Skeletal muscle tissue (tissue), 4 donors: ENCODE measurements around the gene ASXL1. TPM values are rescaled to one million over a fixed set of nuclear protein-coding genes. Genes with fewer than 3 reads are reported as not detected.

Experiments
- H3K27ac ChIP-seq: one replicate; pipeline ENCODE4 v1.7.0; 2013; ENCODE audit warnings: mild to moderate bottlenecking, low read depth, low read length, inconsistent platforms
- H3K27me3 ChIP-seq, 3 donors: one replicate each; pipeline ENCODE4 v1.7.0; 2013; ENCODE audit warnings: low read length in 3 of 3; ENCODE audit not compliant: control insufficient read depth in 3 of 3, insufficient read depth in 3 of 3
- H3K36me3 ChIP-seq, 3 donors: one replicate each; pipeline ENCODE4 v1.7.0; 2013; ENCODE audit warnings: low read length in 3 of 3; ENCODE audit not compliant: control insufficient read depth in 3 of 3, insufficient read depth in 3 of 3
- H3K4me1 ChIP-seq, 3 donors: one replicate each; pipeline ENCODE4 v1.7.0; 2013; ENCODE audit warnings: low read length in 3 of 3, mild to moderate bottlenecking in 3 of 3; ENCODE audit not compliant: control insufficient read depth in 3 of 3, insufficient read depth in 3 of 3
- H3K4me3 ChIP-seq, 3 donors: one replicate each; pipeline ENCODE4 v1.7.0; 2013; ENCODE audit warnings: low read length in 3 of 3
- H3K9ac ChIP-seq, 3 donors: one replicate each; pipeline ENCODE4 v1.7.0; 2013; ENCODE audit warnings: low read length in 3 of 3, mild to moderate bottlenecking in 3 of 3, moderate library complexity in 2 of 3, low read depth in 1 of 3
- H3K9me3 ChIP-seq, 3 donors: one replicate each; pipeline ENCODE4 v1.7.0; 2013; ENCODE audit warnings: low read length in 3 of 3; ENCODE audit not compliant: control insufficient read depth in 3 of 3
- total RNA-seq: library from RNA; depleted of rRNA; stranded (reverse); fragments of >200 nt; gene quantifications from one replicate; pipeline ENCODE4 v1.2.3, GENCODE V29; 2014
- donor health status: Osteomylitis.

ASXL1 gene
- total RNA-seq, 1 donor from 2014 or later = 86.1 TPM

- Histone ChIP-seq H3K36me3 (peaks cover 70 to 87% (median 74%) of the 10 kb centered on the region in 3 donors), H3K27me3 (no peaks in the 10 kb centered on the region), H3K4me3 (no peak overlapping the region), H3K9ac (no peak overlapping the region), H3K9me3 (no peaks in the 10 kb centered on the region), H3K4me1 (peaks cover 7 to 8% (median 7%) of the 10 kb centered on the region in 3 donors), H3K27ac (no peak overlapping the region)
Measured at GRCh38 chr20:32436142-32436861, 78.2 kb downstream of the ASXL1 start.

GRCh38 chr20:32436968-32437367, 78.8 kb downstream of the ASXL1 start:
- Histone ChIP-seq H3K27me3 (no peaks in the 10 kb centered on the region), H3K9me3 (no peaks in the 10 kb centered on the region), H3K9ac (no peak overlapping the region), H3K36me3 (peaks cover 64 to 80% (median 70%) of the 10 kb centered on the region in 3 donors), H3K27ac (no peak overlapping the region), H3K4me1 (peaks cover 7 to 8% (median 7%) of the 10 kb centered on the region in 3 donors), H3K4me3 (no peak overlapping the region)

GRCh38 chr20:32437391-32438074, 79.4 kb downstream of the ASXL1 start:
- Histone ChIP-seq H3K27me3 (no peaks in the 10 kb centered on the region), H3K4me3 (no peak overlapping the region), H3K9ac (no peak overlapping the region), H3K27ac (no peak overlapping the region), H3K9me3 (no peaks in the 10 kb centered on the region), H3K4me1 (peaks cover 7 to 8% (median 7%) of the 10 kb centered on the region in 3 donors), H3K36me3 (peaks cover 61 to 75% (median 65%) of the 10 kb centered on the region in 3 donors)

- H3K4me1 ChIP-seq = peaks cover 2 to 8% (median 7%) of the 10 kb centered on the region in 3 donors
- H3K27ac ChIP-seq = no peak overlapping the region
- no peak overlapping the region for H3K9ac ChIP-seq
- no peak overlapping the region for H3K4me3 ChIP-seq
- no peaks in the 10 kb centered on the region for H3K27me3 ChIP-seq
- H3K9me3 ChIP-seq = no peaks in the 10 kb centered on the region
- H3K36me3 ChIP-seq = peaks cover 53 to 72% (median 62%) of the 10 kb centered on the region in 3 donors
Measured at GRCh38 chr20:32438331-32438858, 80.3 kb downstream of the ASXL1 start.

GRCh38 chr20:32439132-32439829, 81.2 kb downstream of the ASXL1 start:
- Histone ChIP-seq H3K27ac (no peak overlapping the region), H3K9me3 (no peaks in the 10 kb centered on the region), H3K36me3 (peaks cover 47 to 63% (median 55%) of the 10 kb centered on the region in 3 donors), H3K9ac (no peak overlapping the region), H3K4me3 (no peak overlapping the region), H3K4me1 (peaks cover 0 to 8% (median 7%) of the 10 kb centered on the region in 3 donors), H3K27me3 (no peaks in the 10 kb centered on the region)

- Histone ChIP-seq H3K36me3 (peaks cover 39 to 54% (median 46%) of the 10 kb centered on the region in 3 donors), H3K27ac (no peak overlapping the region), H3K4me1 (peaks cover 0 to 8% (median 7%) of the 10 kb centered on the region in 3 donors), H3K9ac (no peak overlapping the region), H3K4me3 (no peak overlapping the region), H3K9me3 (no peaks in the 10 kb centered on the region), H3K27me3 (no peaks in the 10 kb centered on the region)
Measured at GRCh38 chr20:32440069-32440757, 82.1 kb downstream of the ASXL1 start.

GRCh38 chr20:32440758-32441078, 82.6 kb downstream of the ASXL1 start:
- Histone ChIP-seq H3K4me1 (peaks cover 0 to 10% (median 10%) of the 10 kb centered on the region in 3 donors), H3K27me3 (no peaks in the 10 kb centered on the region), H3K9ac (no peak overlapping the region), H3K9me3 (no peaks in the 10 kb centered on the region), H3K27ac (no peak overlapping the region), H3K4me3 (no peak overlapping the region), H3K36me3 (peaks cover 34 to 49% (median 41%) of the 10 kb centered on the region in 3 donors)

GRCh38 chr20:32441638-32442037, 83.5 kb downstream of the ASXL1 start:
- Histone ChIP-seq H3K9me3 (no peaks in the 10 kb centered on the region), H3K27ac (no peak overlapping the region), H3K4me3 (no peak overlapping the region), H3K36me3 (peaks cover 28 to 40% (median 33%) of the 10 kb centered on the region in 3 donors), H3K9ac (no peak overlapping the region), H3K27me3 (no peaks in the 10 kb centered on the region), H3K4me1 (peaks cover 4 to 19% (median 14%) of the 10 kb centered on the region in 3 donors)

- H3K9ac ChIP-seq = no peak overlapping the region
- H3K9me3 ChIP-seq = no peaks in the 10 kb centered on the region
- H3K4me1 ChIP-seq = peaks cover 10 to 24% (median 18%) of the 10 kb centered on the region in 3 donors
- no peaks in the 10 kb centered on the region for H3K27me3 ChIP-seq
- no peak overlapping the region for H3K27ac ChIP-seq
- H3K4me3 ChIP-seq = no peak overlapping the region
- peaks cover 21 to 29% (median 25%) of the 10 kb centered on the region in 3 donors for H3K36me3 ChIP-seq
Measured at GRCh38 chr20:32442630-32443373, 84.7 kb downstream of the ASXL1 start.
